ENCODE measurements around the gene ANXA11. TPM values are rescaled to one million over a fixed set of nuclear protein-coding genes. Genes with fewer than 3 reads are reported as not detected.

The ANXA11 gene
- total RNA-seq, 1 donor from 2014 or later: 205 TPM

GRCh38 chr10:80195046-80195574, 10.2 kb downstream of the ANXA11 start:
- ATAC-seq (no peak), DNase-seq (ENCODE audit: low spot score) (no peak)
- intact Hi-C loops (cut with DNase I): no loop called here

GRCh38 chr10:80194373-80195045, 10.8 kb downstream of the ANXA11 start:
- no peak for ATAC-seq

GRCh38 chr10:80192553-80192952, 12.8 kb downstream of the ANXA11 start:
- intact Hi-C loops (cut with DNase I): no loop called here
- ATAC-seq (no peak), DNase-seq (ENCODE audit: low spot score) (no peak)

More at GRCh38 chr10:80194373-80195045, 10.8 kb downstream of the ANXA11 start:
- DNase-seq (ENCODE audit: low spot score): no peak
- intact Hi-C loops (cut with DNase I): no loop called here

- DNase-seq (ENCODE audit: low spot score) (no peak), ATAC-seq (no peak)
- intact Hi-C loops (cut with DNase I): no loop called here
Observed at GRCh38 chr10:80191589-80192270, 13.6 kb downstream of the ANXA11 start.

- DNase-seq (ENCODE audit: low spot score): no peak
- intact Hi-C loops (cut with DNase I): no loop called here
- no peak for ATAC-seq
Observed at GRCh38 chr10:80188713-80189112, 16.6 kb downstream of the ANXA11 start.

- DNase-seq (ENCODE audit: low spot score): peak; percentile 56
- no peak for ATAC-seq
- intact Hi-C loops (cut with DNase I): no loop called here
Observed at GRCh38 chr10:80187465-80188409, 17.6 kb downstream of the ANXA11 start.

GRCh38 chr10:80187060-80187459, 18.3 kb downstream of the ANXA11 start:
- DNase-seq (ENCODE audit: low spot score): peak; percentile 48
- intact Hi-C loops (cut with DNase I): no loop called here
- no peak for ATAC-seq

- intact Hi-C loops (cut with DNase I): no loop called here
- DNase-seq (ENCODE audit: low spot score) (peak; percentile 63), ATAC-seq (peak; percentile 90)
Observed at GRCh38 chr10:80186364-80187012, 18.8 kb downstream of the ANXA11 start.

- peak; percentile 31 for ATAC-seq
- DNase-seq (ENCODE audit: low spot score): peak; percentile 28
- intact Hi-C loops (cut with DNase I): no loop called here
Observed at GRCh38 chr10:80185578-80186299, 19.6 kb downstream of the ANXA11 start.

- DNase-seq (ENCODE audit: low spot score) (no peak), ATAC-seq (no peak)
- intact Hi-C loops (cut with DNase I): no loop called here
Observed at GRCh38 chr10:80184291-80184690, 21.0 kb downstream of the ANXA11 start.

- intact Hi-C loops (cut with DNase I): no loop called here
- no peak for DNase-seq (ENCODE audit: low spot score)
Observed at GRCh38 chr10:80183436-80183835, 21.9 kb downstream of the ANXA11 start.

GRCh38 chr10:80182986-80183385, 22.4 kb downstream of the ANXA11 start:
- DNase-seq (ENCODE audit: low spot score) (no peak), ATAC-seq (no peak)
- intact Hi-C loops (cut with DNase I): no loop called here

More at GRCh38 chr10:80183436-80183835, 21.9 kb downstream of the ANXA11 start:
- no peak for ATAC-seq

GRCh38 chr10:80177781-80178636, 27.3 kb downstream of the ANXA11 start:
- peak; percentile 81 for ATAC-seq
- intact Hi-C loops (cut with DNase I): no loop called here
- DNase-seq (ENCODE audit: low spot score): no peak

GRCh38 chr10:80176526-80176925, 28.8 kb downstream of the ANXA11 start:
- intact Hi-C loops (cut with DNase I): no loop called here
- DNase-seq (ENCODE audit: low spot score): no peak
- ATAC-seq: no peak

GRCh38 chr10:80174641-80175395, 30.5 kb downstream of the ANXA11 start:
- intact Hi-C loops (cut with DNase I): no loop called here
- no peak for DNase-seq (ENCODE audit: low spot score)
- ATAC-seq: no peak

- intact Hi-C loops (cut with DNase I): no loop called here
- DNase-seq (ENCODE audit: low spot score): no peak
- ATAC-seq: no peak
Observed at GRCh38 chr10:80173466-80173865, 31.9 kb downstream of the ANXA11 start.

GRCh38 chr10:80172896-80173295, 32.4 kb downstream of the ANXA11 start:
- no peak for DNase-seq (ENCODE audit: low spot score)
- intact Hi-C loops (cut with DNase I): no loop called here
- ATAC-seq: no peak

Data from sciatic nerve (tissue), 2 donors.